Esophagus squamous epithelium (tissue), 5 donors: ENCODE measurements around the gene NAV3. TPM values are rescaled to one million over a fixed set of nuclear protein-coding genes. Genes with fewer than 3 reads are reported as not detected.
A peak's percentile ranks its signal among the peaks of the same experiment; 100 is the strongest.

Source experiments
- DNase-seq: peaks from one replicate; lab custom pipeline; 2025; lab: John Stamatoyannopoulos, UW
- H3K27ac ChIP-seq, 4 donors: fragments of 200-600 bp; sonication (generic); one replicate each; pipeline ENCODE4 v1.5.1; 2016 to 2019; ENCODE audit warnings: mild to moderate bottlenecking in 1 of 4
- H3K27me3 ChIP-seq, 4 donors: fragments of 200-600 bp; sonication (generic); 1 replicate in 3 of 4; 2 replicates in 1 of 4; pipeline versions ENCODE4 v1.5.1 to v1.6.0; 2017 to 2021; ENCODE audit warnings: antibody characterized with exemption in 1 of 4
- H3K36me3 ChIP-seq, 3 donors: fragments of 200-600 bp; sonication (generic); one replicate each; pipeline ENCODE4 v1.5.1; 2016 to 2019
- H3K4me1 ChIP-seq, 3 donors: fragments of 200-600 bp; sonication (generic); one replicate each; pipeline ENCODE4 v1.5.1; 2017 to 2019
- H3K4me3 ChIP-seq, 4 donors: fragments of 200-600 bp; sonication (generic); 1 replicate in 3 of 4; 2 replicates in 1 of 4; pipeline ENCODE4 v1.5.1; 2016 to 2019; ENCODE audit warnings: mild to moderate bottlenecking in 2 of 4, moderate library complexity in 1 of 4
- H3K9me3 ChIP-seq, 3 donors: fragments of 200-600 bp; sonication (generic); one replicate each; pipeline ENCODE4 v1.5.1; 2016 to 2019
- CTCF ChIP-seq, 6 experiments: fragments of 450-650 bp in 4 of 6; fragments of 200-600 bp in 2 of 6; sonication (generic) in 2 of 6; IDR thresholded peaks; one replicate each; pipeline ENCODE4 v1.5.1; 2016 to 2019; ENCODE audit warnings: antibody characterized with exemption in 6 of 6, mild to moderate bottlenecking in 4 of 6, moderate library complexity in 4 of 6
- POLR2A ChIP-seq, 4 donors: fragments of 450-650 bp; IDR thresholded peaks; one replicate each; pipeline ENCODE4 v1.6.1; 2017; ENCODE audit warnings: antibody characterized with exemption in 4 of 4, mild to moderate bottlenecking in 4 of 4, moderate library complexity in 3 of 4
- WGBS, 2 donors: methylation state at CpG; one replicate each; pipeline ENCODE4 v1.1.5; 2018; 5-methylcytosine and 5-hydroxymethylcytosine counted together
- intact Hi-C: fragments of 100-400 bp; cut with DNase I; formaldehyde crosslinking; loops from one replicate; pipeline ENCODE4 v1.15.0; 2022
- total RNA-seq, 4 donors: library from RNA; depleted of rRNA; stranded (reverse); fragments of >200 nt; gene quantifications; one replicate each; pipeline ENCODE4 v1.1.0, GENCODE V29; 2016
- donor health status: DM: yes; HTN: yes; CAD: no.

The NAV3 gene
- total RNA-seq = 1 to 10 TPM in 3 of 4 donors, under 1 TPM in 1; 0.34 to 4.6 (median 3.2) TPM

GRCh38 chr12:77830583-77831351, at the start of gene NAV3:
TSS of gene NAV3 (plus strand) at chr12:77830894. CDS start at chr12:77831462, 568 bp downstream.
- intact Hi-C loops = no loop called here
- DNase-seq = no peak
- no peaks in the 10 kb centered on the region for H3K36me3 ChIP-seq
- H3K27me3 ChIP-seq = no peaks in the 10 kb centered on the region
- peak within 1 kb of the TSS in 1 of 4 donors; percentile 4 for H3K4me3 ChIP-seq
- peak within 1 kb of the TSS in 2 of 4 donors; percentile 16 to 23 for H3K27ac ChIP-seq
- WGBS, 2 donors = 13 to 18% methylated on average over 3 of the region's 3 CpGs
- TF ChIP-seq CTCF (IDR thresholded peaks at IDR 0.05) = no peak
- TF ChIP-seq POLR2A (IDR thresholded peaks at IDR 0.05) = no peak
- H3K4me1 ChIP-seq = no peaks in the 10 kb centered on the region
- H3K9me3 ChIP-seq = no peaks in the 10 kb centered on the region

- Histone ChIP-seq H3K27me3 (no peaks in the 10 kb centered on the region), H3K4me1 (no peaks in the 10 kb centered on the region), H3K27ac (no peak overlapping the region), H3K36me3 (no peaks in the 10 kb centered on the region), H3K4me3 (no peak overlapping the region), H3K9me3 (no peaks in the 10 kb centered on the region)
- no peak for DNase-seq
- intact Hi-C loops = no loop called here
- no peak for TF ChIP-seq CTCF (IDR thresholded peaks at IDR 0.05)
- WGBS, 2 donors = 21 to 28% methylated on average over 2 of the region's 2 CpGs
Measured at GRCh38 chr12:77782034-77782433, 48.7 kb upstream of the NAV3 start.

GRCh38 chr12:77782766-77783165, 47.9 kb upstream of the NAV3 start:
- H3K27ac ChIP-seq = no peak overlapping the region
- H3K36me3 ChIP-seq = no peaks in the 10 kb centered on the region
- H3K4me1 ChIP-seq = no peaks in the 10 kb centered on the region
- H3K27me3 ChIP-seq = no peaks in the 10 kb centered on the region
- intact Hi-C loops = no loop called here
- no peaks in the 10 kb centered on the region for H3K9me3 ChIP-seq
- no peak for DNase-seq
- TF ChIP-seq POLR2A (IDR thresholded peaks at IDR 0.05) = no peak
- no peak for TF ChIP-seq CTCF (IDR thresholded peaks at IDR 0.05)
- WGBS, 2 donors = 33 to 76% methylated on average over 1 of the region's 1 CpG
- no peak overlapping the region for H3K4me3 ChIP-seq

GRCh38 chr12:77785211-77785610, 45.5 kb upstream of the NAV3 start:
- TF ChIP-seq POLR2A (IDR thresholded peaks at IDR 0.05) = no peak
- no peak for TF ChIP-seq CTCF (IDR thresholded peaks at IDR 0.05)
- Histone ChIP-seq H3K27me3 (no peaks in the 10 kb centered on the region), H3K9me3 (no peaks in the 10 kb centered on the region), H3K4me3 (no peak overlapping the region), H3K27ac (no peak overlapping the region), H3K4me1 (no peaks in the 10 kb centered on the region), H3K36me3 (no peaks in the 10 kb centered on the region)
- intact Hi-C loops = no loop called here
- DNase-seq = no peak

- no peak for TF ChIP-seq POLR2A (IDR thresholded peaks at IDR 0.05)
- Histone ChIP-seq H3K9me3 (no peaks in the 10 kb centered on the region), H3K27ac (no peak overlapping the region), H3K36me3 (no peaks in the 10 kb centered on the region), H3K4me3 (no peak overlapping the region), H3K4me1 (no peaks in the 10 kb centered on the region), H3K27me3 (no peaks in the 10 kb centered on the region)
- no peak for DNase-seq
- 50 to 57% methylated on average over 5 of the region's 5 CpGs for WGBS, 2 donors
- intact Hi-C loops = no loop called here
Measured at GRCh38 chr12:77786675-77787074, 44.0 kb upstream of the NAV3 start.
